GM19193 (cell line): ENCODE data around the gene STXBP6.

Source experiments
- POLR2A ChIP-seq: IDR thresholded peaks from 4 replicates; pipeline ENCODE4 v1.6.1; 2011; ENCODE audit not compliant: insufficient read depth, insufficient read length; ENCODE audit errors: extremely low read depth

STXBP6 gene

GRCh38 chr14:24870949-24871701 lies 178.8 kb downstream of the STXBP6 start:
- no peak for TF ChIP-seq POLR2A

GRCh38 chr14:24868389-24868788 lies 181.6 kb downstream of the STXBP6 start:
- TF ChIP-seq POLR2A: no peak

- TF ChIP-seq POLR2A: no peak
Measured at GRCh38 chr14:24866067-24866639, 183.8 kb downstream of the STXBP6 start.

GRCh38 chr14:24863968-24864684 lies 185.8 kb downstream of the STXBP6 start:
- no peak for TF ChIP-seq POLR2A

- TF ChIP-seq POLR2A: no peak
Measured at GRCh38 chr14:24861083-24861630, 188.8 kb downstream of the STXBP6 start.

- no peak for TF ChIP-seq POLR2A
Measured at GRCh38 chr14:24859559-24859958, 190.4 kb downstream of the STXBP6 start.

GRCh38 chr14:24858684-24859083 lies 191.3 kb downstream of the STXBP6 start:
- no peak for TF ChIP-seq POLR2A

- no peak for TF ChIP-seq POLR2A
Measured at GRCh38 chr14:24858052-24858451, 191.9 kb downstream of the STXBP6 start.

GRCh38 chr14:24857277-24857676 lies 192.7 kb downstream of the STXBP6 start:
- no peak for TF ChIP-seq POLR2A

- TF ChIP-seq POLR2A: no peak
Measured at GRCh38 chr14:24853446-24853845, 196.5 kb downstream of the STXBP6 start.

- no peak for TF ChIP-seq POLR2A
Measured at GRCh38 chr14:24852312-24853060, 197.5 kb downstream of the STXBP6 start.

- TF ChIP-seq POLR2A: no peak
Measured at GRCh38 chr14:24851837-24852236, 198.1 kb downstream of the STXBP6 start.

GRCh38 chr14:24851406-24851805 lies 198.5 kb downstream of the STXBP6 start:
- TF ChIP-seq POLR2A: no peak

- no peak for TF ChIP-seq POLR2A
Measured at GRCh38 chr14:24850072-24850471, 199.9 kb downstream of the STXBP6 start.

GRCh38 chr14:24849471-24849870 lies 200.5 kb downstream of the STXBP6 start:
- TF ChIP-seq POLR2A: no peak
